Trophoblast cell (in vitro differentiated cells and primary cell): ENCODE results near the gene SERPINA12.

Source experiments
- DNase-seq, 2 donors: peaks; one replicate each; pipeline ENCODE4 v3.0.0-alpha.2; 2016
- H2AFZ ChIP-seq: 2 replicates; pipeline ENCODE4 v1.6.1; 2013; ENCODE audit warnings: low read length, moderate library complexity, mild to moderate bottlenecking; ENCODE audit not compliant: insufficient read depth, poor library complexity
- H2AK5ac ChIP-seq: 2 replicates; pipeline ENCODE4 v1.6.1; 2013; ENCODE audit warnings: mild to moderate bottlenecking, low read length
- H2BK120ac ChIP-seq: 2 replicates; pipeline ENCODE4 v1.6.1; 2013; ENCODE audit warnings: low read length, mild to moderate bottlenecking, moderate library complexity; ENCODE audit not compliant: insufficient read depth, poor library complexity
- H2BK12ac ChIP-seq: 2 replicates; pipeline ENCODE4 v1.6.1; 2013; ENCODE audit warnings: mild to moderate bottlenecking, low read length, moderate library complexity
- H2BK5ac ChIP-seq: 2 replicates; pipeline ENCODE4 v1.6.1; 2013; ENCODE audit warnings: low read length, low read depth, moderate library complexity, mild to moderate bottlenecking; ENCODE audit not compliant: poor library complexity
- H3K14ac ChIP-seq: 2 replicates; pipeline ENCODE4 v1.6.1; 2013; ENCODE audit warnings: mild to moderate bottlenecking, low read length
- H3K18ac ChIP-seq: 2 replicates; pipeline ENCODE4 v1.6.1; 2013; ENCODE audit warnings: mild to moderate bottlenecking, low read length
- H3K23ac ChIP-seq: 2 replicates; pipeline ENCODE4 v1.6.1; 2013; ENCODE audit warnings: low read length
- H3K27ac ChIP-seq: 2 replicates; pipeline ENCODE4 v1.5.1; 2013; ENCODE audit warnings: low read depth, mild to moderate bottlenecking, inconsistent platforms, low read length, moderate library complexity
- H3K27me3 ChIP-seq: 2 replicates; pipeline ENCODE4 v1.6.1; 2013; ENCODE audit warnings: inconsistent platforms, mild to moderate bottlenecking, low read length, moderate library complexity; ENCODE audit not compliant: insufficient read depth
- H3K36me3 ChIP-seq, 2 experiments: 1 replicate in 1 of 2; 2 replicates in 1 of 2; pipeline ENCODE4 v1.6.1; 2013; ENCODE audit warnings: low read length in 2 of 2, mild to moderate bottlenecking in 2 of 2, moderate library complexity in 1 of 2; ENCODE audit not compliant: insufficient read depth in 2 of 2, control insufficient read depth in 1 of 2
- H3K4ac ChIP-seq: 2 replicates; pipeline ENCODE4 v1.6.1; 2013; ENCODE audit warnings: low read depth, mild to moderate bottlenecking, low read length, moderate library complexity
- H3K4me1 ChIP-seq, 2 experiments: 1 replicate in 1 of 2; 2 replicates in 1 of 2; pipeline ENCODE4 v1.6.1; 2013; ENCODE audit warnings: low read length in 2 of 2, mild to moderate bottlenecking in 2 of 2, moderate library complexity in 1 of 2; ENCODE audit not compliant: insufficient read depth in 2 of 2, control insufficient read depth in 1 of 2
- H3K4me2 ChIP-seq: 2 replicates; pipeline ENCODE4 v1.6.1; 2013; ENCODE audit warnings: inconsistent platforms, mild to moderate bottlenecking, low read length, moderate library complexity
- H3K4me3 ChIP-seq: 2 replicates; pipeline ENCODE4 v1.5.1; 2013; ENCODE audit warnings: mild to moderate bottlenecking, low read depth, low read length, inconsistent platforms
- H3K79me1 ChIP-seq: one replicate; pipeline ENCODE4 v1.6.1; 2013; ENCODE audit warnings: low read length
- H3K79me2 ChIP-seq: 2 replicates; pipeline ENCODE4 v1.6.1; 2013; ENCODE audit warnings: low read length, mild to moderate bottlenecking; ENCODE audit not compliant: control insufficient read depth, insufficient read depth, poor library complexity
- H3K9ac ChIP-seq: 2 replicates; pipeline ENCODE4 v1.6.1; 2013; ENCODE audit warnings: mild to moderate bottlenecking, low read length
- H3K9me3 ChIP-seq: 2 replicates; pipeline ENCODE4 v1.6.1; 2013; ENCODE audit warnings: low read depth, mild to moderate bottlenecking, control low read depth, inconsistent platforms, low read length; ENCODE audit not compliant: insufficient read depth
- H4K12ac ChIP-seq: 2 replicates; pipeline ENCODE4 v1.6.1; 2013; ENCODE audit warnings: low read depth, mild to moderate bottlenecking, low read length, moderate library complexity
- H4K8ac ChIP-seq: 2 replicates; pipeline ENCODE4 v1.6.1; 2013; ENCODE audit warnings: low read depth, mild to moderate bottlenecking, low read length, moderate library complexity
- H4K91ac ChIP-seq: one replicate; pipeline ENCODE4 v1.6.1; 2013; ENCODE audit warnings: low read depth, mild to moderate bottlenecking, low read length, moderate library complexity
- WGBS: extraction: QIAGEN DNeasy Blood & Tissue Kit; methylation state at CpG from one replicate; pipeline ENCODE4 v1.1.7; 2013; ENCODE audit warnings: missing lambda C conversion rate; ENCODE audit not compliant: insufficient read length, insufficient coverage; ENCODE audit errors: extremely low coverage; 5-methylcytosine and 5-hydroxymethylcytosine counted together

SERPINA12 gene

DNA sequence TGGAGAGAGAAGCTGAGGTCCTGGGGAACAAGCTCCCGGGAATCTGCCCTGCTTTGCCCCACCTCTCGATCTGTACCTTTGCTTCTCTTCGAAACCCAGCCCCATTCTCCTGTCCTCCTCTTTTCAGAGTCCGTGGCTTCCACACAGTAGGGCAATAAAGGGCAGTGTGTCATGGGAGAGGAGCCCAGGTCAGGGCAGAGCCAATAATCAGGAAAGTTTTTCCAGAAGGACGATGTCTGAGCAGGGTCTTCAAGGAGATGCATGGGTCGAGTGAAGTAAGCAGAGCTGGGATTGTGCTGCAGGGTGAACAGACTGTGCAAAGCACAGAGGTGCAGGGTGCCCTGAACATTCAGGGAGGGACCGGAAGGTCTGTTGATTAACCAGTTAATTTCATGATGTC, 29.9 kb upstream of the SERPINA12 start:
- Histone ChIP-seq H3K9me3 (no peaks in the 10 kb centered on the region), H3K36me3 (no peaks in the 10 kb centered on the region), H2BK12ac (no peak overlapping the region), H4K12ac (no peak overlapping the region), H3K14ac (no peak overlapping the region), H3K27me3 (no peaks in the 10 kb centered on the region), H3K23ac (no peak overlapping the region), H3K79me2 (no peaks in the 10 kb centered on the region), H4K91ac (no peak overlapping the region), H2AK5ac (no peak overlapping the region), H3K4me1 (no peaks in the 10 kb centered on the region), H3K18ac (no peak overlapping the region), H2BK120ac (no peak overlapping the region), H3K79me1 (no peaks in the 10 kb centered on the region), H2AFZ (no peak overlapping the region), H3K4me3 (no peak overlapping the region), H3K4ac (no peak overlapping the region), H4K8ac (no peak overlapping the region), H3K9ac (no peak overlapping the region), H3K4me2 (no peak overlapping the region), H3K27ac (no peak overlapping the region), H2BK5ac (no peak overlapping the region)
- no CpG with 5 or more reads among the region's 7 CpGs for WGBS
- DNase-seq: no peak

DNA sequence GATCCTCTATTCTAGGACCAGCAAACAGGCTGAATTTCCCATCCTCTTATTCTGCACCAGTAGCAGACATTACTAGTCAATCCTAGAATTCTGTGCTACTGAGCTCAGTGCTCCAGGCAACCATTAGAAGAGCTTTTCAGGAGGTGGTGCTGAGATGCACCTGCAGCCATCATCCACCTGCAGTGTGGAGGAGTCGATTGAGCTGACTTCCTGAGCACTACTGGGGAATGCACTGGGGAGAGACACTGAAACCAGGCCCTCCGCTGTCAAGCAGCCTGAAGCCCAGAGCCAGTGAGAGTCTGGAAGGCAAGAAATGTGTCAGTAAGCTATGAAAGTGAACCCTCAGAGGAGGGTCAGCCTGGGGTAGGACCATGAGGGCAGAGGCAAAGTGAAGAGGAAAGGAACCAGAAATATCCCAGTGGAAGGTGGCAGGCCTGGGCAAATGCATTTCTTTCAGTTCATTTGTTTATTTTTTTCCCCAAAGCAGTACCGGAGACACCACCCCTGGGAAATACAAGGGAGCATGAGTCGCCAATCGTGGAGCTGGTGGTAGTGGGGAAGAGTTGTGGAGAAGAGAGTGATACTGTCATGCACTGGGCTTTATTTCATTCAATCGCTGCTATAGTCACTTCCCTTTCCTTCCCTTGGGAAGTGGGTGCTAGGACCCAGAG, 28.9 kb upstream of the SERPINA12 start:
- Histone ChIP-seq H3K4me2 (no peak overlapping the region), H2BK12ac (no peak overlapping the region), H3K4me3 (no peak overlapping the region), H3K27ac (no peak overlapping the region), H4K12ac (no peak overlapping the region), H3K9ac (no peak overlapping the region), H3K4ac (no peak overlapping the region), H3K4me1 (no peaks in the 10 kb centered on the region), H3K36me3 (no peaks in the 10 kb centered on the region), H2BK120ac (no peak overlapping the region), H3K27me3 (no peaks in the 10 kb centered on the region), H2AK5ac (no peak overlapping the region), H3K9me3 (no peaks in the 10 kb centered on the region), H3K14ac (no peak overlapping the region), H3K23ac (no peak overlapping the region), H3K79me1 (no peaks in the 10 kb centered on the region), H2BK5ac (no peak overlapping the region), H3K18ac (no peak overlapping the region), H3K79me2 (no peaks in the 10 kb centered on the region), H4K8ac (no peak overlapping the region), H2AFZ (no peak overlapping the region), H4K91ac (no peak overlapping the region)
- WGBS: no CpG with 5 or more reads among the region's 6 CpGs
- DNase-seq: no peak

DNA sequence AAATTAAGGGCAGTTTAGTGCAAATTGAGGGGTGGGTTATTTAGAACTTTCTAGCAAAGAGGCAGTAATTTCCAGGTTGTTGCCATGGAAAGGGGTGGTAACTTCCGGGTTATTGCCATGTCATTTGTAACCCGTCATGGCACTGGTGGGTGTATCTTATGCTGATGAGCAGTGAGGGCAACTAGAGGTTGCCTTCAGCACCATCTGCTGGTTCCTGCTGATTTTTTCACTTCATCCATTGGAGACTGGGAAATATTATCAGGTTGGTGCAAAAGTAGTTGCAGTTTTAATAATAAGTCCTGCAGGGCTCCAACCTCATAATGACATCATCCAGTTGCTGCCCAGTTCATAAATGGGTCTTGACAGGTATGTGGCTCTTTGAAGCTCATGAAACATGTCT, 27.6 kb upstream of the SERPINA12 start:
- Histone ChIP-seq H2BK5ac (no peak overlapping the region), H3K79me1 (no peaks in the 10 kb centered on the region), H3K36me3 (no peaks in the 10 kb centered on the region), H3K4me2 (no peak overlapping the region), H3K27ac (no peak overlapping the region), H3K9ac (no peak overlapping the region), H2AFZ (no peak overlapping the region), H4K8ac (no peak overlapping the region), H3K4ac (no peak overlapping the region), H2BK12ac (no peak overlapping the region), H3K18ac (no peak overlapping the region), H3K23ac (no peak overlapping the region), H2AK5ac (no peak overlapping the region), H3K27me3 (no peaks in the 10 kb centered on the region), H3K4me1 (no peaks in the 10 kb centered on the region), H3K4me3 (no peak overlapping the region), H3K79me2 (no peaks in the 10 kb centered on the region), H4K12ac (no peak overlapping the region), H3K14ac (no peak overlapping the region), H4K91ac (no peak overlapping the region), H2BK120ac (no peak overlapping the region), H3K9me3 (no peaks in the 10 kb centered on the region)
- no CpG with 5 or more reads among the region's 2 CpGs for WGBS
- peak in 1 of 2 donors; percentile 13 for DNase-seq

DNA sequence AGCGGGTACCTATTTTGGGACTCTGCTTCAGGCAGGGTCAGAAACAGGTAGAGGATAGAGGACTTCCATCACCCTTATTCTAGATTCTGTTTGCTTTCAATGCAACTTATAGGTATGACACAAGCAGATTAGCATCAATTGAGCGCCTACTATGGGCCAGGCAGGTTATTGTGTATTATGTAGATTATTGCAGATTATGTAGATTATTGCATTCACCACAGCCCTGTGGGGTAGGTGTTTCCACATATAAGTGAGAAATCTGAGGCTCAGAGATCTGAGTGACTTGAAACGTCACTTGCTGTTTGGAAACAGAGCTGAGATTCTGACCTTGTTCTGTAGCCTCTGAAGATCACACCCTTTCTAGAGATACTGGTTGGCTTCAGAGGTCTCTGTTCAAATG, 26.2 kb upstream of the SERPINA12 start:
- WGBS: no CpG with 5 or more reads among the region's 3 CpGs
- no peaks in the 10 kb centered on the region for H3K36me3 ChIP-seq
- H3K18ac ChIP-seq: no peak overlapping the region
- no peak overlapping the region for H4K91ac ChIP-seq
- H3K79me1 ChIP-seq: no peaks in the 10 kb centered on the region
- no peaks in the 10 kb centered on the region for H3K27me3 ChIP-seq
- H3K27ac ChIP-seq: no peak overlapping the region
- no peak overlapping the region for H2BK120ac ChIP-seq
- H3K4me1 ChIP-seq: no peaks in the 10 kb centered on the region
- H3K23ac ChIP-seq: no peak overlapping the region
- H2AK5ac ChIP-seq: no peak overlapping the region
- no peak overlapping the region for H3K9ac ChIP-seq
- no peaks in the 10 kb centered on the region for H3K79me2 ChIP-seq
- H4K12ac ChIP-seq: no peak overlapping the region
- H3K14ac ChIP-seq: no peak overlapping the region
- no peak overlapping the region for H2BK5ac ChIP-seq
- no peak overlapping the region for H2BK12ac ChIP-seq
- no peak for DNase-seq
- no peak overlapping the region for H3K4me2 ChIP-seq
- no peak overlapping the region for H3K4me3 ChIP-seq
- H4K8ac ChIP-seq: no peak overlapping the region
- no peaks in the 10 kb centered on the region for H3K9me3 ChIP-seq
- H3K4ac ChIP-seq: no peak overlapping the region
- no peak overlapping the region for H2AFZ ChIP-seq
